ENCODE results near the gene OPTC. TPM values are rescaled to one million over a fixed set of nuclear protein-coding genes. Genes with fewer than 3 reads are reported as not detected.

Gene OPTC
- total RNA-seq, 4 donors from 2014 or later: not detected

- DNase-seq (no peak), ATAC-seq (no peak)
- H3K27me3 ChIP-seq: no peaks in the 10 kb centered on the region
- intact Hi-C loops (cut with DNase I; ENCODE audit: low total_unique reads): loop anchor here (5.0 kb wide), 1 partner anchor 278 kb away; no protein-coding TSS in a partner anchor
- in situ Hi-C loops (cut with MboI; ENCODE audit: low sequenced_read_pairs in 4 of 4): loop anchor here in 1 of 4 donors (5.0 kb wide), 1 partner anchor 72 kb away; the partner anchor contains the start of gene ATP2B4
- H3K9me3 ChIP-seq: no peaks in the 10 kb centered on the region
- no peak for TF ChIP-seq POLR2A (IDR thresholded peaks at IDR 0.05)
- no peak for TF ChIP-seq CTCF (IDR thresholded peaks at IDR 0.05 in 4 of 5, conservative IDR thresholded peaks at IDR 0.05 in 1 of 5)
- H3K36me3 ChIP-seq: no peaks in the 10 kb centered on the region
- H3K27ac ChIP-seq: peak overlapping the region; percentile 81 to 88 (median 85)
- no peak overlapping the region for H3K4me3 ChIP-seq
- H3K4me1 ChIP-seq: peaks cover 42 to 44% of the 10 kb centered on the region in 2 donors
Observed at GRCh38 chr1:203555076-203555475, 61.1 kb downstream of the OPTC start.

GRCh38 chr1:203555511-203556046 lies 61.6 kb downstream of the OPTC start:
- intact Hi-C loops (cut with DNase I; ENCODE audit: low total_unique reads) (loop anchor here (2.0 to 5.0 kb wide), 2 partner anchors 71 to 278 kb away; partner anchors contain the start of gene ATP2B4), in situ Hi-C loops (cut with MboI; ENCODE audit: low sequenced_read_pairs in 4 of 4) (loop anchor here in 1 of 4 donors (5.0 kb wide), 1 partner anchor 72 kb away; the partner anchor contains the start of gene ATP2B4)
- DNase-seq (no peak), ATAC-seq (no peak)
- H3K9me3 ChIP-seq: no peaks in the 10 kb centered on the region
- H3K27ac ChIP-seq: peak overlapping the region; percentile 81 to 88 (median 85)
- H3K4me3 ChIP-seq: no peak overlapping the region
- H3K27me3 ChIP-seq: no peaks in the 10 kb centered on the region
- peaks cover 42 to 44% of the 10 kb centered on the region in 2 donors for H3K4me1 ChIP-seq
- H3K36me3 ChIP-seq: no peaks in the 10 kb centered on the region
- TF ChIP-seq POLR2A (IDR thresholded peaks at IDR 0.05) (no peak), CTCF (IDR thresholded peaks at IDR 0.05 in 4 of 5, conservative IDR thresholded peaks at IDR 0.05 in 1 of 5) (no peak)

- ATAC-seq (no peak), DNase-seq (peak in 1 of 2 donors; percentile 56)
- H3K4me1 ChIP-seq: peaks cover 42 to 44% of the 10 kb centered on the region in 2 donors
- H3K9me3 ChIP-seq: no peaks in the 10 kb centered on the region
- TF ChIP-seq POLR2A (IDR thresholded peaks at IDR 0.05) (peak in 1 of 2 donors; percentile 24), CTCF (IDR thresholded peaks at IDR 0.05 in 4 of 5, conservative IDR thresholded peaks at IDR 0.05 in 1 of 5) (no peak)
- intact Hi-C loops (cut with DNase I; ENCODE audit: low total_unique reads): loop anchor here (2.0 to 5.0 kb wide), 2 partner anchors 71 to 279 kb away; partner anchors contain the start of gene ATP2B4
- peak overlapping the region; percentile 81 to 88 (median 85) for H3K27ac ChIP-seq
- no peak overlapping the region for H3K4me3 ChIP-seq
- in situ Hi-C loops (cut with MboI; ENCODE audit: low sequenced_read_pairs in 4 of 4): loop anchor here in 1 of 4 donors (5.0 kb wide), 1 partner anchor 71 kb away; the partner anchor contains the start of gene ATP2B4
- no peaks in the 10 kb centered on the region for H3K36me3 ChIP-seq
- no peaks in the 10 kb centered on the region for H3K27me3 ChIP-seq
Observed at GRCh38 chr1:203556047-203556851, 62.3 kb downstream of the OPTC start.

GRCh38 chr1:203557390-203557789 lies 63.4 kb downstream of the OPTC start:
- Histone ChIP-seq H3K9me3 (no peaks in the 10 kb centered on the region), H3K4me3 (no peak overlapping the region), H3K27ac (peak overlapping the region; percentile 81 to 88 (median 85)), H3K4me1 (peaks cover 42 to 44% of the 10 kb centered on the region in 2 donors), H3K27me3 (no peaks in the 10 kb centered on the region), H3K36me3 (no peaks in the 10 kb centered on the region)
- ATAC-seq: peak in 1 of 2 donors; percentile 12
- in situ Hi-C loops (cut with MboI; ENCODE audit: low sequenced_read_pairs in 4 of 4): loop anchor here in 1 of 4 donors (5.0 kb wide), 1 partner anchor 70 kb away; the partner anchor contains the start of gene ATP2B4
- intact Hi-C loops (cut with DNase I; ENCODE audit: low total_unique reads): loop anchor here (2.0 to 5.0 kb wide), 2 partner anchors 69 to 280 kb away; partner anchors contain the start of gene ATP2B4
- peak in 1 of 2 donors; percentile 47 for DNase-seq
- no peak for TF ChIP-seq POLR2A (IDR thresholded peaks at IDR 0.05)
- no peak for TF ChIP-seq CTCF (IDR thresholded peaks at IDR 0.05 in 4 of 5, conservative IDR thresholded peaks at IDR 0.05 in 1 of 5)

All from gastrocnemius medialis (tissue), 4 donors.